Tibial nerve (tissue), 4 donors: Measurements from ENCODE around the gene PLD3.

Source experiments
- EP300 ChIP-seq, 2 donors: sonication (generic); formaldehyde crosslinking; IDR thresholded peaks; one replicate each; pipeline ENCODE4 v1.6.1; 2017; ENCODE audit warnings: antibody characterized with exemption in 2 of 2, mild to moderate bottlenecking in 1 of 2
- POLR2A ChIP-seq, 2 donors: fragments of 450-650 bp; IDR thresholded peaks; one replicate each; pipeline ENCODE4 v1.6.1; 2017; ENCODE audit warnings: antibody characterized with exemption in 2 of 2, mild to moderate bottlenecking in 2 of 2, moderate library complexity in 2 of 2
- TF ChIP-seq, protein P1 (sequence below), 5 experiments: fragments of 200-600 bp in 3 of 5; fragments of 450-650 bp in 2 of 5; sonication (generic) in 3 of 5; IDR thresholded peaks; one replicate each; pipeline ENCODE4 v1.5.1; 2016 to 2019; ENCODE audit warnings: antibody characterized with exemption in 5 of 5, mild to moderate bottlenecking in 3 of 5, moderate library complexity in 2 of 5

DNA sequence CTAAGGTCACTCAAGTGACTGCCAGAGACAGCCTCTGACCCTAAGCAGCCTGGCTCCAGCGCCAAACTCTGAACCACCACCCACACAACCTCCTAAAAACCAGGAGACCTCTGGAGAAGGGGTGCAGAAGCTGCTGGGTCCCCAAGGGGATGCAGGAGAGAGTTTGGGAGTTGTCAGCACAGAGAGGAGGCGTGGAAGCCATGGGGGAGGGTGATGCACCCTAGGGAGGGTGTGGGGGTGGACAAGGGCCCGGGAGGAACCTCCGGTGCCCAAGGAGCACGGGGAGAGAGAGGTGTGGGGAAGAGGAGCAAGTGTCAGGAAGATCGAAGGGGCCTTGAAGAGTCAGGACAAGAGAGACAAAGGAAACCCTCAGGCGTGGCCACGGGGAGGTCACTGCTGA lies 43.6 kb downstream of the PLD3 start:
- TF ChIP-seq EP300 (IDR thresholded peaks at IDR 0.05) (no peak), POLR2A (IDR thresholded peaks at IDR 0.05) (no peak)
- TF ChIP-seq, protein P1, sequence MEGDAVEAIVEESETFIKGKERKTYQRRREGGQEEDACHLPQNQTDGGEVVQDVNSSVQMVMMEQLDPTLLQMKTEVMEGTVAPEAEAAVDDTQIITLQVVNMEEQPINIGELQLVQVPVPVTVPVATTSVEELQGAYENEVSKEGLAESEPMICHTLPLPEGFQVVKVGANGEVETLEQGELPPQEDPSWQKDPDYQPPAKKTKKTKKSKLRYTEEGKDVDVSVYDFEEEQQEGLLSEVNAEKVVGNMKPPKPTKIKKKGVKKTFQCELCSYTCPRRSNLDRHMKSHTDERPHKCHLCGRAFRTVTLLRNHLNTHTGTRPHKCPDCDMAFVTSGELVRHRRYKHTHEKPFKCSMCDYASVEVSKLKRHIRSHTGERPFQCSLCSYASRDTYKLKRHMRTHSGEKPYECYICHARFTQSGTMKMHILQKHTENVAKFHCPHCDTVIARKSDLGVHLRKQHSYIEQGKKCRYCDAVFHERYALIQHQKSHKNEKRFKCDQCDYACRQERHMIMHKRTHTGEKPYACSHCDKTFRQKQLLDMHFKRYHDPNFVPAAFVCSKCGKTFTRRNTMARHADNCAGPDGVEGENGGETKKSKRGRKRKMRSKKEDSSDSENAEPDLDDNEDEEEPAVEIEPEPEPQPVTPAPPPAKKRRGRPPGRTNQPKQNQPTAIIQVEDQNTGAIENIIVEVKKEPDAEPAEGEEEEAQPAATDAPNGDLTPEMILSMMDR (IDR thresholded peaks at IDR 0.05): no peak
